OCI-LY7 (cell line): Measurements from ENCODE around the gene HSD17B7. TPM values are rescaled to one million over a fixed set of nuclear protein-coding genes. Genes with fewer than 3 reads are reported as not detected.
"Not testable (repeated sequence)": the region's sequence is repeated elsewhere in the genome, so short reads cannot be mapped to it uniquely, and the experiment has no call there.

ENCODE experiments used
- BruUV-seq: library from RNA; stranded (reverse); fragments of 400-500 nt; replicated peaks from 2 replicates; lab custom pipeline; 2021; lab: Mats Ljungman, UMichigan
- CTCF ChIA-PET: fragments of 300-600 bp; sonication (Branson Sonifier 250); formaldehyde crosslinking; loops from one replicate; lab custom pipeline; 2022; ENCODE audit warnings: antibody characterized with exemption; ENCODE audit not compliant: unreplicated experiment; lab: Charles Lee
- POLR2A ChIA-PET: fragments of 300-600 bp; sonication (Branson Sonifier 250); formaldehyde crosslinking; loops from one replicate; lab custom pipeline; 2022; ENCODE audit warnings: antibody characterized with exemption; lab: Charles Lee
- DNase-seq: peaks from one replicate; pipeline ENCODE4 v3.0.0-alpha.2; 2015; ENCODE audit warnings: low spot score
- H2AFZ ChIP-seq: fragments of 200-600 bp; sonication (generic), shearing (Covaris generic); 2 replicates; pipeline ENCODE4 v1.6.1; 2014; ENCODE audit warnings: mild to moderate bottlenecking, antibody characterized with exemption, low read length, moderate library complexity
- H3K27ac ChIP-seq: fragments of 200-600 bp; sonication (generic); 2 replicates; pipeline ENCODE4 v1.5.1; 2014; ENCODE audit warnings: mixed run types, low read depth, mild to moderate bottlenecking, moderate library complexity, low read length, inconsistent platforms; ENCODE audit not compliant: poor library complexity, severe bottlenecking
- H3K36me3 ChIP-seq: fragments of 200-600 bp; sonication (generic); 2 replicates; pipeline ENCODE4 v1.6.1; 2014; ENCODE audit warnings: mild to moderate bottlenecking, antibody characterized with exemption, low read length, moderate library complexity, mixed read lengths; ENCODE audit not compliant: insufficient read depth
- H3K4me1 ChIP-seq: fragments of 200-600 bp; sonication (generic); 2 replicates; pipeline ENCODE4 v1.5.1; 2014; ENCODE audit warnings: mild to moderate bottlenecking, low read length; ENCODE audit not compliant: insufficient read depth, poor library complexity, severe bottlenecking
- H3K4me2 ChIP-seq: fragments of 200-600 bp; sonication (generic); 2 replicates; pipeline ENCODE4 v1.6.1; 2014; ENCODE audit warnings: mild to moderate bottlenecking, low read length
- H3K4me3 ChIP-seq: fragments of 200-600 bp; sonication (generic); 2 replicates; pipeline ENCODE4 v1.5.1; 2014; ENCODE audit warnings: mild to moderate bottlenecking, low read depth, low read length; ENCODE audit not compliant: poor library complexity, severe bottlenecking
- H3K79me2 ChIP-seq: fragments of 200-600 bp; sonication (generic); 2 replicates; pipeline ENCODE4 v1.6.1; 2016; ENCODE audit warnings: low read depth, mild to moderate bottlenecking, low read length, moderate library complexity, mixed read lengths; ENCODE audit not compliant: insufficient read depth
- H3K9me2 ChIP-seq: fragments of 200-600 bp; sonication (generic); 2 replicates; pipeline ENCODE4 v1.6.1; 2016; ENCODE audit warnings: mild to moderate bottlenecking, low read length, mixed read lengths; ENCODE audit not compliant: insufficient read depth
- H3K9me3 ChIP-seq: fragments of 200-600 bp; sonication (generic); 2 replicates; pipeline ENCODE4 v1.6.1; 2014; ENCODE audit warnings: mild to moderate bottlenecking, mixed run types, low read length, mixed read lengths
- H4K20me1 ChIP-seq: fragments of 200-600 bp; sonication (generic); 2 replicates; pipeline ENCODE4 v1.6.1; 2014; ENCODE audit warnings: mild to moderate bottlenecking, antibody characterized with exemption, low read length, moderate library complexity, mixed read lengths; ENCODE audit not compliant: insufficient read depth
- CTCF ChIP-seq: fragments of 200-600 bp; sonication (generic); conservative IDR thresholded peaks from 2 replicates; pipeline ENCODE4 v1.5.1; 2014; ENCODE audit warnings: mild to moderate bottlenecking, antibody characterized with exemption, low read length, moderate library complexity, mixed read lengths
- EZH2phosphoT487 ChIP-seq: fragments of 200-600 bp; sonication (generic); IDR thresholded peaks from 2 replicates; pipeline ENCODE4 v1.6.1; 2018; ENCODE audit warnings: low read depth, borderline replicate concordance, mild to moderate bottlenecking, mixed run types, antibody characterized with exemption, low read length, moderate library complexity, mixed read lengths
- intact Hi-C: fragments of 100-400 bp; cut with micrococcal nuclease; formaldehyde crosslinking; loops from one replicate; pipeline ENCODE4 v1.10.0; 2022; ENCODE audit not compliant: unreplicated experiment
- total RNA-seq, 2 experiments: library from RNA; depleted of rRNA in 1 of 2; stranded (reverse); fragments of >200 nt in 1 of 2; shearing (Covaris generic) in 1 of 2; gene quantifications; 2 replicates each; pipeline ENCODE4 v1.2.3, GENCODE V29; 2014 to 2022

HSD17B7 gene
- total RNA-seq, 2 experiments from 2014 or later = 41.2 to 51.1 TPM

GRCh38 chr1:162779043-162779442 is 11.5 kb upstream of the HSD17B7 start:
- Histone ChIP-seq H3K9me3 (no peaks in the 10 kb centered on the region), H3K9me2 (no peaks in the 10 kb centered on the region), H4K20me1 (no peaks in the 10 kb centered on the region), H3K4me1 (no peaks in the 10 kb centered on the region), H3K79me2 (no peaks in the 10 kb centered on the region), H3K27ac (no peak overlapping the region), H2AFZ (no peak overlapping the region), H3K4me3 (no peak overlapping the region), H3K4me2 (no peak overlapping the region), H3K36me3 (no peaks in the 10 kb centered on the region)
- no peak for DNase-seq
- POLR2A ChIA-PET = interaction anchor here (0.8 kb wide), 1 partner anchor 21 kb away, joined by 3 read pairs; no protein-coding TSS in a partner anchor
- intact Hi-C loops = no loop called here
- no TSS peak for BruUV-seq
- CTCF ChIA-PET = no interaction called here
- TF ChIP-seq EZH2phosphoT487 = no peak

- H3K9me3 ChIP-seq = no peaks in the 10 kb centered on the region
- no peak overlapping the region for H3K4me3 ChIP-seq
- no peaks in the 10 kb centered on the region for H3K9me2 ChIP-seq
- no peak overlapping the region for H3K4me2 ChIP-seq
- ChIA-PET CTCF (no interaction called here), POLR2A (no interaction called here)
- H3K4me1 ChIP-seq = no peaks in the 10 kb centered on the region
- intact Hi-C loops = no loop called here
- BruUV-seq = no TSS peak
- no peaks in the 10 kb centered on the region for H3K79me2 ChIP-seq
- H4K20me1 ChIP-seq = no peaks in the 10 kb centered on the region
- no peak overlapping the region for H2AFZ ChIP-seq
- no peak for DNase-seq
- H3K27ac ChIP-seq = no peak overlapping the region
- no peaks in the 10 kb centered on the region for H3K36me3 ChIP-seq
- TF ChIP-seq CTCF = no peak
- no peak for TF ChIP-seq EZH2phosphoT487
Measured at GRCh38 chr1:162782671-162783070, 7.8 kb upstream of the HSD17B7 start.

- not testable (repeated sequence) for BruUV-seq
Measured at GRCh38 chr1:162784926-162785325, 5.6 kb upstream of the HSD17B7 start.

GRCh38 chr1:162788783-162789182 is 1.7 kb upstream of the HSD17B7 start:
- H2AFZ ChIP-seq, H4K20me1 ChIP-seq, H3K36me3 ChIP-seq, BruUV-seq, H3K9me2 ChIP-seq, H3K4me2 ChIP-seq, H3K9me3 ChIP-seq, CTCF ChIA-PET, DNase-seq, intact Hi-C loops, H3K27ac ChIP-seq, H3K4me1 ChIP-seq, H3K4me3 ChIP-seq, POLR2A ChIA-PET, H3K79me2 ChIP-seq: not testable (repeated sequence)

More at GRCh38 chr1:162784926-162785325, 5.6 kb upstream of the HSD17B7 start:
- H3K79me2 ChIP-seq, H3K27ac ChIP-seq, H3K9me3 ChIP-seq, POLR2A ChIA-PET, H2AFZ ChIP-seq, H3K4me1 ChIP-seq, CTCF ChIA-PET, intact Hi-C loops, DNase-seq, H3K4me3 ChIP-seq, H3K4me2 ChIP-seq, H4K20me1 ChIP-seq, H3K36me3 ChIP-seq, H3K9me2 ChIP-seq: not testable (repeated sequence)

- TSS peak; percentile 85 for BruUV-seq
- POLR2A ChIA-PET, H3K9me3 ChIP-seq, H4K20me1 ChIP-seq, H3K79me2 ChIP-seq, H3K4me1 ChIP-seq, intact Hi-C loops, H2AFZ ChIP-seq, CTCF ChIA-PET, H3K9me2 ChIP-seq: not testable (repeated sequence)
- Histone ChIP-seq H3K4me3 (peak overlapping the region; percentile 69), H3K27ac (peak overlapping the region; percentile 51), H3K4me2 (peak overlapping the region; percentile 61), H3K36me3 (peaks cover 13% of the 10 kb centered on the region)
- peak; percentile 18 for DNase-seq
Measured at GRCh38 chr1:162790985-162791357, 469 bp downstream of the HSD17B7 start.

GRCh38 chr1:162794284-162794683 is 3.8 kb downstream of the HSD17B7 start:
- H3K4me2 ChIP-seq, H3K4me1 ChIP-seq, H3K79me2 ChIP-seq, POLR2A ChIA-PET, CTCF ChIA-PET, DNase-seq, H2AFZ ChIP-seq, H3K9me2 ChIP-seq, H4K20me1 ChIP-seq, H3K27ac ChIP-seq, H3K4me3 ChIP-seq, H3K9me3 ChIP-seq, intact Hi-C loops, BruUV-seq: not testable (repeated sequence)
- H3K36me3 ChIP-seq = peaks cover 33% of the 10 kb centered on the region
